ENCODE measurements around the gene G3BP1. TPM values are rescaled to one million over a fixed set of nuclear protein-coding genes. Genes with fewer than 3 reads are reported as not detected.

G3BP1 gene
- total RNA-seq, 2 experiments from 2014 or later = 178 to 261 TPM

- peaks cover 99% of the 10 kb centered on the region for H3K79me2 ChIP-seq (ENCODE audit: insufficient read depth, low read depth, low read length)
- CTCF ChIA-PET (ENCODE audit: unreplicated experiment) = no interaction called here
- H3K4me2 ChIP-seq (ENCODE audit: low read length) = no peak overlapping the region
- no peak overlapping the region for H2AFZ ChIP-seq (ENCODE audit: low read length)
- no peak for TF ChIP-seq EZH2phosphoT487 (IDR thresholded peaks at IDR 0.05; ENCODE audit: borderline replicate concordance, low read depth, low read length)
- no peak for TF ChIP-seq CTCF (conservative IDR thresholded peaks at IDR 0.05; ENCODE audit: low read length)
- H3K9me2 ChIP-seq (ENCODE audit: insufficient read depth, low read length) = no peaks in the 10 kb centered on the region
- DNase-seq (ENCODE audit: low spot score) = no peak
- peaks cover 87% of the 10 kb centered on the region for H3K36me3 ChIP-seq (ENCODE audit: insufficient read depth, low read length)
- POLR2A ChIA-PET = interaction anchor here (0.7 kb wide), 1 partner anchor 13 kb away, joined by 3 read pairs; no protein-coding TSS in a partner anchor
- H3K4me3 ChIP-seq (ENCODE audit: low read depth, low read length, poor library complexity, severe bottlenecking) = no peak overlapping the region
- intact Hi-C loops (cut with micrococcal nuclease; ENCODE audit: unreplicated experiment) = no loop called here
- H3K27ac ChIP-seq (ENCODE audit: low read depth, low read length, poor library complexity, severe bottlenecking) = no peak overlapping the region
- peaks cover 70% of the 10 kb centered on the region for H4K20me1 ChIP-seq (ENCODE audit: insufficient read depth, low read length)
- peaks cover 17% of the 10 kb centered on the region for H3K4me1 ChIP-seq (ENCODE audit: insufficient read depth, low read length, poor library complexity, severe bottlenecking)
- H3K9me3 ChIP-seq (ENCODE audit: low read length) = no peaks in the 10 kb centered on the region
- no TSS peak for BruUV-seq (replicated peaks)
Observed at GRCh38 chr5:151787817-151788216, 16.1 kb downstream of the G3BP1 start.

DNA sequence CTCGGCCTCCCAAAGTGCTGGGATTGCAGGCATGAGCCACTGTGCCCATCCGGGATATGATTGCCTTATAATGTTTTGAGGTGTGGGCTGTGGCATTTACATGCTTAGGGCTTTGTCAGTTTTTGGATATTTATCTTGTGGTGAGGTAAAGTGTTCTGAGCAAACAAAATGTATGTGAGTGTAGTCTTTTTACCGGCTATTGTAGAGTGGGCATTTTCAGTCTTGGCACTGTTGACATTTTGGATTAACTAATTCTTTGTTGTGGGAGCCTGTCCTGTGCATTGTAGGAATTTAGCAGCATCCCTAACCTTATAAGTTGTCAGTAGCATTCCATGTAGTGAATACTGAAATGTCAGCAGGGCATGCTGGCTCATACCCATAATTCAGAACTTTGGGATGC lies 21.6 kb downstream of the G3BP1 start:
- Histone ChIP-seq H3K9me3 (ENCODE audit: low read length) (no peaks in the 10 kb centered on the region), H3K4me3 (ENCODE audit: low read depth, low read length, poor library complexity, severe bottlenecking) (no peak overlapping the region), H3K27ac (ENCODE audit: low read depth, low read length, poor library complexity, severe bottlenecking) (no peak overlapping the region), H3K4me1 (ENCODE audit: insufficient read depth, low read length, poor library complexity, severe bottlenecking) (no peaks in the 10 kb centered on the region), H3K79me2 (ENCODE audit: insufficient read depth, low read depth, low read length) (peaks cover 87% of the 10 kb centered on the region; the same call in 1 of the 2 replicates), H3K36me3 (ENCODE audit: insufficient read depth, low read length) (peaks cover 100% of the 10 kb centered on the region), H4K20me1 (ENCODE audit: insufficient read depth, low read length) (peaks cover 41% of the 10 kb centered on the region; the same call in 1 of the 2 replicates), H2AFZ (ENCODE audit: low read length) (no peak overlapping the region), H3K9me2 (ENCODE audit: insufficient read depth, low read length) (no peaks in the 10 kb centered on the region), H3K4me2 (ENCODE audit: low read length) (no peak overlapping the region)
- DNase-seq (ENCODE audit: low spot score) = no peak
- no TSS peak for BruUV-seq (replicated peaks)
- ChIA-PET POLR2A (interaction anchor here (0.6 kb wide), 1 partner anchor 114 kb away, joined by 3 read pairs; no protein-coding TSS in a partner anchor), CTCF (ENCODE audit: unreplicated experiment) (no interaction called here)
- intact Hi-C loops (cut with micrococcal nuclease; ENCODE audit: unreplicated experiment) = no loop called here
- TF ChIP-seq EZH2phosphoT487 (IDR thresholded peaks at IDR 0.05; ENCODE audit: borderline replicate concordance, low read depth, low read length) (no peak), CTCF (conservative IDR thresholded peaks at IDR 0.05; ENCODE audit: low read length) (no peak)

DNA sequence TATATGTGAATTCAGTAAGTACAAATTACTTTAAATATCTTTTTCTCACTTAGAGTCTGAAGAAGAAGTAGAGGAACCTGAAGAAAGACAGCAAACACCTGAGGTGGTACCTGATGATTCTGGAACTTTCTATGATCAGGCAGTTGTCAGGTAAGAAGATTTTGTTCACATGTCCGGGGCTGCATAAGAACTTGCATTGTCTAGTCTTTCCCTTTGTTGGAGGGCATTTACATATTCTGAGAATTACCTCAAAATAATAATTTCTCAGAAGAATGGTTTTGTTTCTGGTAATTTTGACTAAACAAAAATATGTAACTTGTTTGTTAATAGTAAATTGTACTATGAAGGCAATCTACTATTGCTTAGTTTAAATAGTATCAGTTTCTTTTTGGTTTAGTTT lies 23.7 kb downstream of the G3BP1 start:
- Histone ChIP-seq H3K4me2 (ENCODE audit: low read length) (no peak overlapping the region), H3K4me3 (ENCODE audit: low read depth, low read length, poor library complexity, severe bottlenecking) (no peak overlapping the region), H3K36me3 (ENCODE audit: insufficient read depth, low read length) (peaks cover 100% of the 10 kb centered on the region), H2AFZ (ENCODE audit: low read length) (no peak overlapping the region), H3K27ac (ENCODE audit: low read depth, low read length, poor library complexity, severe bottlenecking) (no peak overlapping the region), H3K4me1 (ENCODE audit: insufficient read depth, low read length, poor library complexity, severe bottlenecking) (no peaks in the 10 kb centered on the region), H4K20me1 (ENCODE audit: insufficient read depth, low read length) (peaks cover 31% of the 10 kb centered on the region), H3K9me3 (ENCODE audit: low read length) (no peaks in the 10 kb centered on the region), H3K9me2 (ENCODE audit: insufficient read depth, low read length) (no peaks in the 10 kb centered on the region), H3K79me2 (ENCODE audit: insufficient read depth, low read depth, low read length) (peaks cover 81% of the 10 kb centered on the region; the same call in 1 of the 2 replicates)
- ChIA-PET POLR2A (no interaction called here), CTCF (ENCODE audit: unreplicated experiment) (no interaction called here)
- no peak for DNase-seq (ENCODE audit: low spot score)
- intact Hi-C loops (cut with micrococcal nuclease; ENCODE audit: unreplicated experiment) = no loop called here
- TF ChIP-seq CTCF (conservative IDR thresholded peaks at IDR 0.05; ENCODE audit: low read length) = no peak
- TF ChIP-seq EZH2phosphoT487 (IDR thresholded peaks at IDR 0.05; ENCODE audit: borderline replicate concordance, low read depth, low read length) = no peak
- BruUV-seq (replicated peaks) = no TSS peak

Measured in OCI-LY7 (cell line).